Activated CD4-positive, alpha-beta T cell treated with anti-CD3 and anti-CD28 coated beads for 4 hours (primary cell): ENCODE data around the gene SPR.

Experiments used
- DNase-seq, 2 donors: peaks; one replicate each; pipeline ENCODE4 v3.0.0-alpha.2; 2020

Gene SPR

GRCh38 chr2:72916743-72917137 is 29.5 kb downstream of the SPR start:
- no peak for DNase-seq

GRCh38 chr2:72917138-72917876 is 30.1 kb downstream of the SPR start, which contains the start of gene EMX1:
TSS of gene EMX1 (plus strand) at chr2:72917519. CDS start at chr2:72917853, 334 bp downstream.
- DNase-seq, result peak; percentile 25 to 30

- DNase-seq, result no peak
Measured at GRCh38 chr2:72917877-72918553, 30.8 kb downstream of the SPR start.

GRCh38 chr2:72919414-72920317 is 32.5 kb downstream of the SPR start:
- no peak for DNase-seq

GRCh38 chr2:72920318-72921087 is 33.3 kb downstream of the SPR start:
- no peak for DNase-seq

GRCh38 chr2:72921088-72921851 is 34.1 kb downstream of the SPR start:
- no peak for DNase-seq

- DNase-seq, result no peak
Measured at GRCh38 chr2:72921853-72922252, 34.6 kb downstream of the SPR start.

- DNase-seq, result no peak
Measured at GRCh38 chr2:72923833-72924352, 36.7 kb downstream of the SPR start.

- no peak for DNase-seq
Measured at GRCh38 chr2:72924353-72925240, 37.4 kb downstream of the SPR start.

GRCh38 chr2:72925328-72925943 is 38.2 kb downstream of the SPR start:
- no peak for DNase-seq

- no peak for DNase-seq
Measured at GRCh38 chr2:72926368-72926767, 39.2 kb downstream of the SPR start.

- DNase-seq, result no peak
Measured at GRCh38 chr2:72926811-72927465, 39.7 kb downstream of the SPR start.

- DNase-seq, result no peak
Measured at GRCh38 chr2:72927619-72928550, 40.7 kb downstream of the SPR start.

- no peak for DNase-seq
Measured at GRCh38 chr2:72929010-72929409, 41.8 kb downstream of the SPR start.

- DNase-seq, result no peak
Measured at GRCh38 chr2:72931280-72931910, 44.2 kb downstream of the SPR start.

- no peak for DNase-seq
Measured at GRCh38 chr2:72932045-72932740, 45.0 kb downstream of the SPR start.

- no peak for DNase-seq
Measured at GRCh38 chr2:72932805-72933204, 45.6 kb downstream of the SPR start.
